Measurements from ENCODE around the gene HYDIN.
"Not testable (repeated sequence)": the region's sequence is repeated elsewhere in the genome, so short reads cannot be mapped to it uniquely, and the experiment has no call there.

HYDIN gene

GRCh38 chr16:70987019-70987715 lies 243.4 kb downstream of the HYDIN start:
- not testable (repeated sequence) for DNase-seq

DNA sequence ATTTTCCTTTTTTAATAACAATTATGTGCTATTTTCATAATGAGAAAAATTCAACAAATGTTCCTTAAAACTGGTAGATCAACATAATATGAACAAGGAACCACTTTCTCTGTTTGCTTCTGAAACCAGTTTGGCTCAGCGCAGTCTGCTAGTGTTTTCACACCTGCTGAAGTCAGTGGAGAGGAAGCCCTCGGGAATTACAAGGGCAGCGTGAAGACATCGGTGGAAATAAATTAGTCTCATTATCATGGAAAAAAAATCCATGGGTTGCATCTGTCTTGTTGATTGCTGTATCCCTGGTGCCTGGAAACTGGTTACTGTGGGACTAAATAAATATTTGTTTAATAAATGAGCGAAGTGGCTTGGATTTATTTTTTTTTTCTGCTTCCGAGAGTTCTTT lies 245.8 kb downstream of the HYDIN start:
- not testable (repeated sequence) for DNase-seq

- not testable (repeated sequence) for DNase-seq
Observed at GRCh38 chr16:70968332-70968731, 262.2 kb downstream of the HYDIN start.

DNA sequence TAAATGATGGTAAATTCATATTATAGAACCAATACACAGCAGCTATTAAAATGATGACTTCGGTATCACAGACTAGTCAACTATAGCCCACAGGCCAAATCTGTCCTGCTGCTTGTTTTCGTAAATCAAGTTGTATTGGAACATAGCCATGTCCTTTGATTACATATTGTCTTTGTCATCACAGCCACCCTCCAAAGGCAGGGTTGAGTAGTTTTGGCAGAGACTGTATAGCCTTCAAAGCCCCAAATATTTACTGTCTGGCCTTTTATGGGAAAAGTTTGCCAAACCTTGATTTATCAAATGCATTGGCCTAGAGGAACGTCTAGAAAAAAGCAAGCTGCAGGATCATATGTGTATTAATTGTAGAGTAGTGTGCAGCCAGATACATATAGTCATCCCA lies 270.4 kb downstream of the HYDIN start:
- DNase-seq: not testable (repeated sequence)

DNA sequence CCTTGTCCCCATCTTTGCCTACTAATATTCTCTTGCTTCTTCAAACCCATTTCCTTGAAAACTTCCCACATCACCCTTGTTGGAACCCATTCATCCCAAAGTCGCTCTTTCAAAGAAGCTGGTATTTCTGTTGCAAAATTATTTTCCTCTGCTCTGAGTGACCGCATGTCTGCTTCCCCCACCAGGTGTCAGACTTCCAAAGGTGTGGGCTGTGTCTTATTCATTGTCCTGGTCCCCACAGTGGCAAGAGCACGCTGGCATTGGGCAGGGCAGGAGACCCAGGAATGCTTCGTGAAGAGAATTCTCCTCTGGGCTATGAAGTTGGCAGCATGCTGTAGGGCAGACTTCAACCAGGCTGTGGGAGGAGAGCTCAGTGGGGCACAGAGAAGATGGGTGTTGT lies 275.6 kb downstream of the HYDIN start:
- DNase-seq: not testable (repeated sequence)

- DNase-seq: not testable (repeated sequence)
Observed at GRCh38 chr16:70953824-70954223, 276.7 kb downstream of the HYDIN start.

DNA sequence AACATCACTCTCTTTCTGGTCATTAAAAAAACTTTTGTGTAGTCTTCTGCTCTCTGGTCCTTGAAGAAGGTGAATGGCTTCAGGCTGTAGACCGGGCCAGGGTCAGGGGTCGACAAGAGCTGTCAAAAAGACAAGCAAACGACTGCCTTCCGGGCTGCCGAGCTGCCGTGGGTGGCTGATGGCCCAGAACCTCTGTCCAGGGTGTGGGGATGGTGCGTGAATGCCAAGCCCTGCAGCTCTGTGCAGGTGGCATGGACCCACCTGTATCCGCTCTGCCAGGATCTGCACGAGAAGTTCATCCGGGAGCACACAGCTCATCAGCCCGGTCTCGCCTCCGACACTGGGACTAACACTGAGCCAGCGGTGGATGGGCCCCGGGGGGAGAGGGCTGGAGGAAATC lies 287.0 kb downstream of the HYDIN start:
- not testable (repeated sequence) for DNase-seq

DNA sequence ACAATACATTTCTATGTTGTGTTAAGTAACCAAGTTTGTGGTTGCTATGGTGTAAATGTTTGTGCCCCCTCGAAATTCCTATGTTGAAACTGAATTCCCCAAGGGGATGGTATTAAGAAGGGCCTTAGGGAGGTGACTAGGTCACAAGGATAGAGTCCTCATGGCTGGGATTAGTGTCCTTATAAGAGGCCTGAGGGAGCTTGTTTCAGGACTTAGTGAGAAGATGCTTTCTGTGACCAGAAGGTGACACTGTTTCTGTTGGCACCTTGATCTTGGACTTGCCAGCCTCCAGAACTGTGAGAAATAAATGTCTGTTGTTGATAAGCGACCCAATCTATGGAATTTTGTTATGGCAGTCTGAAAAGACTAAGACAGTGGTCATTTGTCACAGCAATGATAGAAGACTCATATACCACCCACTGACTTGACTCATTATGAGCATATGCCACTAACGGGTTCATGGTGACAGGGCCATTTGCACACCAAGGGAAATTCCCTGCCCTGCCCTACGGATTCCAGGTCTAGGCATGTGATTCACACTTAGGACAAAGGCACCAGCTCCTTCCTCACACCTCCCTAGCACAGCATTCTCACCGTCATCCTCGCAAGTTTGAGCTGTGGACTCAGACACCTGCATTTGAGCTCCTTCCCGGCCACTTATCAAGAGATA lies 290.7 kb downstream of the HYDIN start:
- not testable (repeated sequence) for DNase-seq

- DNase-seq: peak in 1 of 2 donors; percentile 0
Observed at GRCh38 chr16:70936781-70937525, 293.6 kb downstream of the HYDIN start.

GRCh38 chr16:70935325-70935724 lies 295.2 kb downstream of the HYDIN start:
- DNase-seq: not testable (repeated sequence)

GRCh38 chr16:70933746-70934145 lies 296.8 kb downstream of the HYDIN start:
- DNase-seq: not testable (repeated sequence)

GRCh38 chr16:70930757-70931156 lies 299.8 kb downstream of the HYDIN start:
- DNase-seq: not testable (repeated sequence)

GRCh38 chr16:70922164-70922563 lies 308.4 kb downstream of the HYDIN start:
- DNase-seq: not testable (repeated sequence)

DNA sequence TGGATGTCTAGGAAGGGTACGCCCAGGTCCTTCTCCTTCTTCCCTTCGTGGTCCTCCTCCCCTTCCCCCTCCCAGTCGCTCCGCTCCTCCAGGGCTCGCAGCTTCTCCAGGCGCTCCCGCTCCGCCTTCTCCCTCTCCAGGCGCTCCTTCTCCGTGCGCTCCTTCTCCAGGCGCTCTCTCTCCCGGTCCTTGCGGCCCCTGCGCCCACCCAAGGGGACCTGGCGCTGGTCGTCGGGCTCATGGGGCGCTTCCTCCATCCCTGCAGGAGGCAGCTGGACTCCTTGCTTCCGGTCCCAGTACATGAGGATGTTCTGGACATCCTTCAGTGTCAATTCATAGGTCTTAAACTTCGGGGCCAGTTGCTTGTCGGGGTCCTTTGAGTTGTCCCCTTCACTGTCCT lies 309.9 kb downstream of the HYDIN start:
- not testable (repeated sequence) for DNase-seq

DNA sequence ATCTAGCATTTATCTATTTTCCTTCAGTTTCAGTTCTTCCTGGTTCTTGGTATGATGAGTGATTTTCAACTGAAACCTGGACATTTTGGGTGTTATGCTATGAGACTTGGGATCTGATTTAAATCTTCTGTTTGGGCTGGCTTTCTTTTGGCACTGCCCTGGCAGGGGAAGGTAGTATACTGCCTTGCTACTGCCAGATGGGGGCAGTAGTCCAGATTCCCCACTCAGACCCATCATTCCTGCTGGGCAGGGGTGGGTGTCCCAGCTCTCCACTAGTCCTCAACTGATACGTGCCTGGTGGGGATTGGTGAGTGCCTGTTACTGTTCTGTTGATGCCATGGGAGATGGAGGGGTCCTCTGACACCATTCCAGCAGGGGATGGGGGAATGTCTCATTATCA lies 342.3 kb downstream of the HYDIN start:
- not testable (repeated sequence) for DNase-seq

- not testable (repeated sequence) for DNase-seq
Observed at GRCh38 chr16:70884652-70885051, 345.9 kb downstream of the HYDIN start.

- not testable (repeated sequence) for DNase-seq
Observed at GRCh38 chr16:70882311-70882710, 348.2 kb downstream of the HYDIN start.

DNA sequence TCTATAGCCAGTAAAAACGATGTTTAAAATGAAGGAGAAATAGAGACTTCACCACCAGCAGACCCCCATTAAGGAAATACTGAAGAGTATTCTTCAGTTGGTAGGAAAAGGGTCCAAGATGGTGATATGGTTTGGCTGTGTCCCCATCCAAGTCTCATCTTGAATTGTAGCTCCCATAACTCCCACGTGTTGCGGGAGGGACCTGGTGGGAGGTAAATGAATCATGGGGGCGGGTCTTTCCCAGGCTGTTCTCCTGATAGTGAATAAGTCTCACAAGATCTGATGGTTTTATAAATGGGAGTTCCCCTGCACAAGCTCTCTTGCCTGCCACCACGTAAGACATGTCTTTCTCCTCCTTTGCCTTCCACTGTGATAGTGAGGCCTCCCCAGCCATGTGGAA lies 352.6 kb downstream of the HYDIN start:
- not testable (repeated sequence) for DNase-seq

- DNase-seq: not testable (repeated sequence)
Observed at GRCh38 chr16:70876442-70876841, 354.1 kb downstream of the HYDIN start.

DNA sequence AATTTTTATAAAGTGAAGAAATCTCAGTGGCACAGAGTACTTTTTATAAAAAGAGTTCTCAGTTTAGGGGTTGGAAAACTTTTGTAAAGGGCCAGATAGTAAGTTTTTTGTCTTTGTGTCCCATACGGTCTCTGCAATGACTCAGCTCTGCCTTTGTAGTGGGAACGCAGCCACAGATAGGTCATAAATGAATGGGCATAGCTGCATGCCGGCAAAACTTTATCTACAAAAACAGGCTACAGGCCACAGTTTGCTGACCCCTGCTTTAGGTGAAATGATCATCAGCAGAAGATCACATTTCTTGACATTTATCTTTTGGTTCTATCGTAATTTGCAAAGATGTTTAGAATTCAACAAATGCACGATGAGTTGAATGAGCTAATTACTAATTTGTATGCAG lies 365.8 kb downstream of the HYDIN start:
- DNase-seq: not testable (repeated sequence)

DNA sequence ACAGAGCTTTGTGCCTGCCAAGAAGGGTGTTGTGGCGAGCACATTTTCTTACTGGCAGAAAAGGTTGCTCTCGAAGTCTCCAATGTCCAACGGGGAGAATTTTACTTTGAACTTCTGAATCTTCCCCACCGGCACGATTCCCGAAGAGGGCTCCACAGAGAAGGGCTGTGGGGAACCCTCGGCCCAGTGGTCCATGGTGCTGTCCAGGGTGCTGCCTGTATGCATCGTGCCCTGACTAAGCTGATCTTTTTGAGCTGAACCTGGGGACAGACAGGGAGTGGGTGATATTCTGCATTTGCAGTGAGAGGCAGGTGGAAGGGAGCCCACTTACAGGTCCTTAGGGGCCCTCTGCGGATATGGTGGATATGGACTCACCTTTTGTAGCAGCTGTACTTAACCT lies 368.5 kb downstream of the HYDIN start:
- not testable (repeated sequence) for DNase-seq

DNA sequence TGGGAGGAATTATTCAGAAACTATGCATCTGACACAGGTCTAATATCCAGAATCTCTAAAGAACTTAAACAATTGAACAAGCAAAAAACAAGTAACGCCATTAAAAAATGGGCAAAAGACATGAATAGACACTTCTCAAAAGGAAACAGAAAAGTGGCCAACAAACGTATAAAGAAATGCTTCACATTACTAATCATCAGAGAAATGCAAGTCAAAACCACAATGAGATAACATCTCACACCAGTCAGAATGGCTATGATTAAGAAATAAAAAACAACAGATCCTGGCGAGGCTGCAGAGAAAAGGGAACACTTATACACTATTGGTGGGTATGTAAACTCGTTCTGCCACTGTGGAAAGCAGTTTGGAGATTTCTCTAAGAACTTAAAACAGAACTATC lies 379.2 kb downstream of the HYDIN start:
- DNase-seq: not testable (repeated sequence)

DNA sequence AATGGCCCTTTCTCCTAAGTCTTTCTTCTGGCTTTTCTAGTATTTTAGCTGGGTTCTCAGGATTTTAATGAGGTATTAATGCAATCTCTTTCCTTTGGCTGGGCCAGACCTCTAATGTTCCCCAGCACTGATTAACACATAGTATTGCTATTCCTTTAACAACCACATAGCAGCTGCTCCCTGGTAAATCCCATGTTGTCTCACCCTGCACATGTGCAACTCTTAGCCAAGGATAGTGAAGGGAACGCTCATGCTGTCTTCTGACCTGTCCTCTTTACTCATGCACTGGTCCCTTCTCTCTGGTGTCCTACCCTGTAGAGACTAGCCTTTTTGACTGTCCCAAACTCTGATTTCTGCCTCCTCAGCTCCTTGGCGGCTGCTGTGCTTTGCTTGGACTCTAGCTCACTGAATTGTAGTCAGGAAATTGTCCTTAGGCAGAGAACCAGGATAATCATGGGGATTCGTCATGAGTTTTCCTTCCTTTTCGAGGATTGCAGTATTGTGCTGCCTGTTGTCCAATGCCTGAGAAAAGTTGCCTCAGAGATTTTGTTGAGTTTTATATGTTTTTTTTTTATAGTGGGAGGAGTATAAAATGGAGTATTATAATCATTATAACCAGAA lies 406.9 kb downstream of the HYDIN start:
- not testable (repeated sequence) for DNase-seq

All from hippocampal formation (tissue), 2 donors.